HG02642 (cell line): ENCODE measurements around the gene DLG2.
A peak's percentile ranks its signal among the peaks of the same experiment; 100 is the strongest.
"Not testable (repeated sequence)": the region's sequence is repeated elsewhere in the genome, so short reads cannot be mapped to it uniquely, and the experiment has no call there.

Experiments
- ATAC-seq: cut with Tn5 transposase; IDR thresholded peaks from one replicate; pipeline ENCODE4 v1.9.1; 2021; ENCODE audit warnings: mild to moderate bottlenecking; ENCODE audit not compliant: unreplicated experiment, poor library complexity

DLG2 gene

GRCh38 chr11:83630211-83630610 is 1996.9 kb downstream of the DLG2 start:
- ATAC-seq = no peak

GRCh38 chr11:83629775-83630174 is 1997.4 kb downstream of the DLG2 start:
- no peak for ATAC-seq

DNA sequence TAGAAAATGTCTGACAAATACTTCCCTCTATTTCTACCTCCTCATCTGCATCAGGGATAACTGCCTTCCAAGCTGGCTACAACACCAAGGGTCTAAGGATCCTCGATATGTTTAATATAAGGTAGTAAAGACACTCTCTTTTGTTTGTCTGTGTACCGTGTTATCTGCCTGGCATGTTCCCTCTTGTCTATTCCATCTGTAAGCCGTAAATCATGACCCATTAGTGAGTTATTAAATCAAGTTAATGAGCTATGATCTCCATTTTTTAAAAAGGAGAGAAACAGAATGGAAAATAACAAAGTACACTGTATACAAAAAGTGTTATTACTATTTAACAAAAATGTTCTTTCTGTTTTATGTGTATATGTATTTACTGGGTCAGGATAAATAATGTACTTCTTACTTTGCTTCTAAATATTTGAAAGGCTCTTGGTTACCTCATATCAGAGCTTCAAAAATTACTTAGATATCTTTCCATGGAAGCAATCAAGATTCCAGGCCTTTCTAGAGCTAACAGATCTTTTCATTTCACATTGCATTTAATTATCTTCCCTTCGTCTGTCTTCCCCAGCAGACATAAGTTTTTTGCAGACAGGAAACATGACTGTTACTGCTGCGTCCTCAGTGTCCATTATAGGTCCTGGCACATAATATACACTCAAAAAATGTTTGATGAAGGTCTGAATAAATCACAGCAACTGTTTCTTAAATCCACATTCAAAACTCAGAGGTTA is 1998.4 kb downstream of the DLG2 start:
- ATAC-seq = no peak

DNA sequence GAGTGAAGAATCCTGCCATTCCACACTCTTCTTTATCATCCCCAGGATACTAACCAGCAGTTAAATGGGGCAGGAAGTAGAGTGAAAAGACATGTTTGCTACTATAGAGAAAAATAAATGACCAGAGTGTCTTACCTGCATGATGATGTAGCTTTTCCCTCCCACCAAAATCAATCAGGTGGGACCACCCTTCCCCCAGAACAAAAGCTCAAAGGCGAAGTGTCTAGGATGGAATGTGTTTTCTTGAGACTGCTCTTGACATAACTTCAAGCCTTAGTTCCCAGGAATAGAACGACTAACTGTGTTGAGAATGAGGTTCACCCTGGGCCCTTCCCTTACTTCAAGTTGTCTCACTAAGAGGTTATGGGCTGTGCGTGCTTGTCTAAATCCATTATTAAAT is 2001.8 kb downstream of the DLG2 start:
- ATAC-seq = no peak

GRCh38 chr11:83617671-83618070 is 2009.5 kb downstream of the DLG2 start:
- ATAC-seq = no peak

DNA sequence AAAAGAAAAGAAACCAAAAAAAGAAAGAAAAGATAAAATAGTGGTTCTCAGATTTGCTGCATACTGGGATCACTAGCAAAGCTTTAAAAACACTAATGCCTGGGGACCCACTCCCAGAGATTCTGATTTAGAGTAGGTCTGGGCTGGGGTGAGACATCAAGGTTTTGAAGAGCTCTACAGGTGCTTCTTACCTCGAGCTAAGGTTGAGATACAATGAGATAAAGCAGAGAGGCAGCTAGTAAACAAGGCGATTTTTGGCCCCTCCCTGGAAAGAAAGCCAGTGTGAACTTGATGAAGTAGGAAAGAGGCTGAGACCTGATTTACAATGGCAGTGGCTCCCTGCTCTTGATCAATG is 2013.4 kb downstream of the DLG2 start:
- peak; percentile 34 for ATAC-seq

GRCh38 chr11:83612891-83613766 is 2014.0 kb downstream of the DLG2 start:
- peak; percentile 84 for ATAC-seq

- no peak for ATAC-seq
These were observed 2015.5 kb downstream of the DLG2 start for GRCh38 chr11:83611600-83611999.

DNA sequence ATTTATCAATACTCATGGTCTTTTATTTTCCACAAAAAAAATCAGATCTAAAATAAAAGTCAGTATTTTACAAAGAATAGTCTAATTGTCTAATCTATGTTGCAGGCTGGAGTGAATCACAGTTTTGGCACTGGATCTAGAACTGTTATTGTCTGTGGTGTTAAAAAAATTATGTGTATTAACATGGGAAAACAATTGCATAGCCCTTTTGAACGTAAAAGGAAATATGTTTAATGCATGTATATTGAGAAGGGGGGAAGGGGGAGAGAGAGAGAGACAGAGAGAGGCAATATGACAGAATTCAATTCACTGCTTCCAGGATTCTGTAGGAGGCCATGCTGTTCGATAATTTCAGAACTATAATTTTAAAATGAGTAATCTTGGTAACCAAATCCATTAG is 2016.1 kb downstream of the DLG2 start:
- ATAC-seq = no peak

DNA sequence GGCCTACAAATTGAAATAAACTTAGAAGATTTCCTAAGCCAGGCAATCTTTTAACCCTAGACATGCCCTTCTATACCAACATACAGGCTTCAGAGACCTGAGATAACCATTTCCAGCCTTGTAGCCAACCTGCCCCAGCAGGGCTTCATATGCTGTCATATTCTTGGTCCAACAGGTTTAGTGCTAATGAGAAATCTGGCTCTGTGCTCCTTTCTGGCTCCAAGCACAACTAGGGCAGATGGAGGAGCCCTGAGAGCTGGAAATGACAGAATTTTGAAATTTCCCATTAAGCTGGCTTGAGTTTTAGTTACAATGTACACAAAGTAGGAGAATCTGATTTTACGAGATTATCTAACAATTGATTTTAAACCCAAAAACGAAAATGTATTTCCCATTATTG is 2018.0 kb downstream of the DLG2 start:
- no peak for ATAC-seq

GRCh38 chr11:83608571-83608970 is 2018.6 kb downstream of the DLG2 start:
- no peak for ATAC-seq

GRCh38 chr11:83601914-83602527 is 2025.1 kb downstream of the DLG2 start:
- no peak for ATAC-seq

DNA sequence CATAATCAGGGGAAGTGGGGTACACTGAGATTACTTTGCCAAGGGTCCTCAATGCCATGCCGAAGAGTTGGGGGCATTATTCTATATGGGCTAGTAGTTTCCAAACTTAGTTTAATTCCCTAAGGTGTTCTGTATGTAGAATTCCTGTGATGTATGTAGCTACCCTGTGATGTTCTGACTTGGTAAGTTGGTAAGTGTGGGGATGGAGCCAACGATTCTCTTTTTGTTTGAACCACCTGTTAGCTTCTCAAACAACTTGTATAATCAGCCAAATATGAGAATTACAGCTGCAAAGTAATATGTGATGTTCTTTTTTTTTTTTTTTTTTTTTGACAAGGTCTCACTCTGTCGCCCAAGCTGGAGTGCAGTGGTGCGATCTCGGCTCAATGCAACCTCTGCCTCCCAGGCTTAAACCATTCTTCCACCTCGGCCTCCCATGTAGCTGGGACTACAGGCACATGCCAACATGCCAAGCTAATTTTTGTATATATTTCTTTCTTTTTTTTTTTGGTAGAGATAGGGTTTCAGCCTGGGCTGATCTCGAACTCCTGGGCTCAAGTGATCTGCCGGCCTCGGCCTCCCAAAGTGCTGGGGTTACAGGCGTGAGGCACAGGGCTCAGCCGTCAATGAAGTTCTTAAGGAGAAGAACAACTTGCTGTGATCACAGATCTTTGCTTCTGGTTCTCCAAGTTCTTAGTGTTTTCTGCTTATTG is 2025.8 kb downstream of the DLG2 start:
- no peak for ATAC-seq

DNA sequence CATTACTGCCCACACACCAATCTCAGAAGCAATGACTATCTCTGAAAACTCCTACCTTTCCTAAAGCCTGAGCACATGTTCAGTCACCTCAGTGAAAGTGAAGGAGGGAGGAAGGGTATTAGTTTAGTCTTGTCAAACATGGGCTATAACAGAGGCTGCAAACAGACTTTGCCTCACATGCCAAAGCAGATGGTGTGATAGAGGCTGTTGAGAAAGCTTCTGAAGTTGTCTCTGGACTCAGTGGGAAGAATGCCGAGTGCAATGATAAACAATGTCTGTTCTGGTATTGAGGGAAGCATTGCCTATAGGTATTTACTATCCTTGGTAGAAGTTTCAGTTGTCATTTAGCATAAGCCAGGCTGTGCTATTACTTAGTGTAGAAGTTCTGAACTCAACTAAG is 2026.5 kb downstream of the DLG2 start:
- no peak for ATAC-seq

- ATAC-seq = no peak
These were observed 2028.1 kb downstream of the DLG2 start for GRCh38 chr11:83599066-83599465.

DNA sequence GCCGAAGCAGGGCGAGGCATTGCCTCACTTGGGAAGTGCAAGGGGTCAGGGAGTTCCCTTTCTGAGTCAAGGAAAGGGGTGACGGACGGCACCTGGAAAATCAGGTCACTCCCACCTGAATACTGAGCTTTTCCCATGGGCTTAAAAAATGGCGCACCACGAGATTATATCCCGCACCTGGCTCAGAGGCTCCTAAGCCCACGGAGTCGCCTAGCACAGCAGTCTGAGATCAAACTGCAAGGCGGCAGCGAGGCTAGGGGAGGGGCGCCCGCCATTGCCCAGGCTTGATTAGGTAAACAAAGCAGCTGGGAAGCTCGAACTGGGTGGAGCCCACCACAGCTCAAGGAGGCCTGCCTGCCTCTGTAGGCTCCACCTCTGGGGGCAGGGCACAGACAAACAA is 2039.3 kb downstream of the DLG2 start:
- not testable (repeated sequence) for ATAC-seq

GRCh38 chr11:83583757-83584366 is 2043.3 kb downstream of the DLG2 start:
- ATAC-seq = peak; percentile 96

DNA sequence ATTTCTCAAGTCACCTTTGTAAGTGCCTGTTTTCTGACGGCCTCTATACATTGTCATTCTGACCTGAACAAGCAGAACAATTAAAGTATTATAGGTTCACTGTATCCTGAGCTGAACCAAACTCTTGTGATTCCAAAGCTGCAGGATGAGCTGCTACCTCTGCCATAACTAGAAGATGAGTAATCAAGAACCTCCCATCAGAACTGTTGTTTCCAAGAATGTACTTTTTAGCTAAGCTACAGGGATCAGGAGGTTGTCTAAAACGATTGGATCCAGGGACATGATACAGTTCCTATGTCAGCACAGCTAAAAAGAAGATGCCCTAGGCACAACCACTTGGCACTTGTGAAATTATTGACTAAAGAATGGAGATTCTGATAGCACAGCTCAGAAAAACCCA is 2052.6 kb downstream of the DLG2 start:
- ATAC-seq = no peak

- ATAC-seq = no peak
These were observed 2054.3 kb downstream of the DLG2 start for GRCh38 chr11:83572581-83573496.
